Measurements from ENCODE around the gene SHISA7. TPM values are rescaled to one million over a fixed set of nuclear protein-coding genes. Genes with fewer than 3 reads are reported as not detected.

The SHISA7 gene
- not detected in 2 replicates for total RNA-seq

GRCh38 chr19:55443045-55443823, at the start of gene SHISA7:
Gene SHISA7, minus strand, starts transcription at chr19:55443300. Its CDS starts 437 bp downstream, at chr19:55442863.

GRCh38 chr19:55487924-55488687, 45.0 kb upstream of the SHISA7 start, which contains the start of gene SSC5D:
Gene SSC5D, plus strand, starts transcription at chr19:55488436. Its CDS starts 154 bp downstream, at chr19:55488590.

GRCh38 chr19:55484593-55485438, 41.7 kb upstream of the SHISA7 start, which contains the start of gene NAT14:
Gene NAT14, plus strand, starts transcription at chr19:55485188. Its CDS starts 521 bp downstream, at chr19:55485709.

GRCh38 chr19:55476100-55476775, 33.1 kb upstream of the SHISA7 start, which contains the start of gene ZNF628:
Gene ZNF628, plus strand, starts transcription at chr19:55476617. Its CDS starts 3,294 bp downstream, at chr19:55479911.

GRCh38 chr19:55464662-55465054, 21.6 kb upstream of the SHISA7 start, which contains the start of gene C19orf85:
Gene C19orf85, minus strand, starts transcription at chr19:55464751. Its CDS starts 197 bp downstream, at chr19:55464554.

GRCh38 chr19:55461259-55461973, 18.3 kb upstream of the SHISA7 start, which contains the start of gene ISOC2:
Gene ISOC2, minus strand, starts transcription at chr19:55461642. Its CDS starts 5,156 bp downstream, at chr19:55456486.

GRCh38 chr19:55407550-55407799, 35.6 kb downstream of the SHISA7 start, which contains the start of gene UBE2S:
Gene UBE2S, minus strand, starts transcription at chr19:55407788. Its CDS starts 199 bp downstream, at chr19:55407589.

GRCh38 chr19:55385724-55386492, 57.2 kb downstream of the SHISA7 start, which contains the start of gene RPL28:
Gene RPL28, plus strand, starts transcription at chr19:55385932. Its CDS starts 426 bp downstream, at chr19:55386358.

GRCh38 chr19:55384131-55384919, 58.8 kb downstream of the SHISA7 start, which contains the start of gene TMEM238:
Gene TMEM238, minus strand, starts transcription at chr19:55384292. Its CDS starts 33 bp downstream, at chr19:55384259.

Other genes with a start within 250 kb of the SHISA7 start
- 0.74 and 1.0 TPM in 2 replicates for gene PTPRH, start 233.8 kb downstream of the SHISA7 start, total RNA-seq
- 0.84 and 1.2 TPM in 2 replicates for gene TMEM86B, start 214.5 kb downstream of the SHISA7 start, total RNA-seq
- 30.8 and 31.7 TPM in 2 replicates for gene PPP6R1, start 184.3 kb downstream of the SHISA7 start, total RNA-seq
- 51.3 and 58.7 TPM in 2 replicates for gene HSPBP1, start 163.2 kb downstream of the SHISA7 start, total RNA-seq
- 4.9 and 5.8 TPM in 2 replicates for gene BRSK1, start 159.3 kb downstream of the SHISA7 start, total RNA-seq
- gene TMEM150B, start 118.0 kb downstream of the SHISA7 start, total RNA-seq: not detected in 2 replicates
- gene KMT5C, start 103.4 kb downstream of the SHISA7 start, total RNA-seq: 5.5 and 7.4 TPM in 2 replicates
- 0.30 TPM in 1 of 2 replicates, not detected in the other for gene COX6B2, start 88.6 kb downstream of the SHISA7 start, total RNA-seq
- not detected in 2 replicates for gene GARIN5B, start 80.0 kb downstream of the SHISA7 start, total RNA-seq
- gene IL11, start 72.8 kb downstream of the SHISA7 start, total RNA-seq: 2.4 and 10.4 TPM in 2 replicates
- gene TMEM190, start 66.5 kb downstream of the SHISA7 start, total RNA-seq: not detected in 2 replicates
- 0.17 and 1.8 TPM in 2 replicates for gene TMEM238, start 59.0 kb downstream of the SHISA7 start, total RNA-seq
- 462 and 817 TPM in 2 replicates for gene RPL28, start 57.4 kb downstream of the SHISA7 start, total RNA-seq
- 249 and 263 TPM in 2 replicates for gene UBE2S, start 35.5 kb downstream of the SHISA7 start, total RNA-seq
- 74.8 and 86.4 TPM in 2 replicates for gene ISOC2, start 18.3 kb upstream of the SHISA7 start, total RNA-seq
- not detected in 2 replicates for gene C19orf85, start 21.5 kb upstream of the SHISA7 start, total RNA-seq
- gene ZNF628, start 33.3 kb upstream of the SHISA7 start, total RNA-seq: 5.4 and 9.4 TPM in 2 replicates
- 25.1 and 29.8 TPM in 2 replicates for gene NAT14, start 41.9 kb upstream of the SHISA7 start, total RNA-seq
- gene SSC5D, start 45.1 kb upstream of the SHISA7 start, total RNA-seq: 0.89 and 1.7 TPM in 2 replicates
- gene SBK2, start 93.8 kb upstream of the SHISA7 start, total RNA-seq: not detected in 2 replicates
- gene SBK3, start 102.2 kb upstream of the SHISA7 start, total RNA-seq: 0.15 TPM in 1 of 2 replicates, not detected in the other
- gene ZNF579, start 137.5 kb upstream of the SHISA7 start, total RNA-seq: 5.0 and 5.2 TPM in 2 replicates
- gene FIZ1, start 156.2 kb upstream of the SHISA7 start, total RNA-seq: 4.5 and 4.9 TPM in 2 replicates
- 19.3 and 19.7 TPM in 2 replicates for gene ZNF524, start 157.0 kb upstream of the SHISA7 start, total RNA-seq
- gene ZNF865, start 162.3 kb upstream of the SHISA7 start, total RNA-seq: 2.4 and 3.2 TPM in 2 replicates
- 1.9 and 3.0 TPM in 2 replicates for gene ZNF784, start 181.3 kb upstream of the SHISA7 start, total RNA-seq
- gene ZNF580, start 197.7 kb upstream of the SHISA7 start, total RNA-seq: 10.4 and 15.0 TPM in 2 replicates
- 20.5 and 26.3 TPM in 2 replicates for gene ZNF581, start 200.3 kb upstream of the SHISA7 start, total RNA-seq
- 14.7 and 15.6 TPM in 2 replicates for gene CCDC106, start 204.9 kb upstream of the SHISA7 start, total RNA-seq
- 197 and 225 TPM in 2 replicates for gene U2AF2, start 211.7 kb upstream of the SHISA7 start, total RNA-seq
- 103 and 112 TPM in 2 replicates for gene EPN1, start 231.9 kb upstream of the SHISA7 start, total RNA-seq